Upper lobe of left lung (tissue), 4 donors: ENCODE data around the gene TLN1.

Source experiments
- POLR2AphosphoS5 ChIP-seq, 2 donors: sonication (generic); formaldehyde crosslinking; IDR thresholded peaks; one replicate each; pipeline ENCODE4 v1.5.1; 2017; ENCODE audit warnings: antibody characterized with exemption in 2 of 2
- TF ChIP-seq, protein P1 (sequence below), 6 experiments: fragments of 450-650 bp in 4 of 6; fragments of 200-600 bp in 2 of 6; sonication (generic) in 2 of 6; IDR thresholded peaks; one replicate each; pipeline ENCODE4 v1.5.1; 2016 to 2019; ENCODE audit warnings: antibody characterized with exemption in 6 of 6

GRCh38 chr9:35698231-35698630 is 33.8 kb downstream of the TLN1 start:
- TF ChIP-seq, protein P1, sequence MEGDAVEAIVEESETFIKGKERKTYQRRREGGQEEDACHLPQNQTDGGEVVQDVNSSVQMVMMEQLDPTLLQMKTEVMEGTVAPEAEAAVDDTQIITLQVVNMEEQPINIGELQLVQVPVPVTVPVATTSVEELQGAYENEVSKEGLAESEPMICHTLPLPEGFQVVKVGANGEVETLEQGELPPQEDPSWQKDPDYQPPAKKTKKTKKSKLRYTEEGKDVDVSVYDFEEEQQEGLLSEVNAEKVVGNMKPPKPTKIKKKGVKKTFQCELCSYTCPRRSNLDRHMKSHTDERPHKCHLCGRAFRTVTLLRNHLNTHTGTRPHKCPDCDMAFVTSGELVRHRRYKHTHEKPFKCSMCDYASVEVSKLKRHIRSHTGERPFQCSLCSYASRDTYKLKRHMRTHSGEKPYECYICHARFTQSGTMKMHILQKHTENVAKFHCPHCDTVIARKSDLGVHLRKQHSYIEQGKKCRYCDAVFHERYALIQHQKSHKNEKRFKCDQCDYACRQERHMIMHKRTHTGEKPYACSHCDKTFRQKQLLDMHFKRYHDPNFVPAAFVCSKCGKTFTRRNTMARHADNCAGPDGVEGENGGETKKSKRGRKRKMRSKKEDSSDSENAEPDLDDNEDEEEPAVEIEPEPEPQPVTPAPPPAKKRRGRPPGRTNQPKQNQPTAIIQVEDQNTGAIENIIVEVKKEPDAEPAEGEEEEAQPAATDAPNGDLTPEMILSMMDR (IDR thresholded peaks at IDR 0.05), result no peak
- TF ChIP-seq POLR2AphosphoS5 (IDR thresholded peaks at IDR 0.05), result no peak
